DMS153 treated with DMSO at 0.1 percent for 48 hours (cell line): ENCODE data around the gene PLSCR4.
A peak's percentile ranks its signal among the peaks of the same experiment; 100 is the strongest.

ENCODE experiments used
- DNase-seq: peaks from one replicate; lab custom pipeline; 2025; ENCODE audit not compliant: unreplicated experiment; lab: John Stamatoyannopoulos, UW

Gene PLSCR4

GRCh38 chr3:146163584-146163983 lies 87.3 kb downstream of the PLSCR4 start:
- DNase-seq: no peak

GRCh38 chr3:146162561-146162960 lies 88.3 kb downstream of the PLSCR4 start:
- DNase-seq: no peak

- DNase-seq: peak; percentile 30
Observed at GRCh38 chr3:146161663-146162002, 89.3 kb downstream of the PLSCR4 start.

- peak; percentile 48 for DNase-seq
Observed at GRCh38 chr3:146160964-146161662, 89.8 kb downstream of the PLSCR4 start, which contains the start of gene PLOD2. TSS of gene PLOD2 (minus strand) at chr3:146161184. CDS start at chr3:146160989, 195 bp downstream.

- peak; percentile 90 for DNase-seq
Observed at GRCh38 chr3:146160321-146160963, 90.5 kb downstream of the PLSCR4 start.

GRCh38 chr3:146159616-146160320 lies 91.1 kb downstream of the PLSCR4 start:
- no peak for DNase-seq

GRCh38 chr3:146159037-146159436 lies 91.9 kb downstream of the PLSCR4 start:
- DNase-seq: no peak

- no peak for DNase-seq
Observed at GRCh38 chr3:146157325-146158060, 93.4 kb downstream of the PLSCR4 start.

- no peak for DNase-seq
Observed at GRCh38 chr3:146156666-146157314, 94.1 kb downstream of the PLSCR4 start.

- no peak for DNase-seq
Observed at GRCh38 chr3:146156095-146156494, 94.8 kb downstream of the PLSCR4 start.

- DNase-seq: no peak
Observed at GRCh38 chr3:146154995-146155394, 95.9 kb downstream of the PLSCR4 start.

- DNase-seq: no peak
Observed at GRCh38 chr3:146154316-146154715, 96.6 kb downstream of the PLSCR4 start.

GRCh38 chr3:146153429-146153828 lies 97.5 kb downstream of the PLSCR4 start:
- DNase-seq: no peak

- no peak for DNase-seq
Observed at GRCh38 chr3:146152834-146153233, 98.1 kb downstream of the PLSCR4 start.

GRCh38 chr3:146148468-146148931 lies 102.4 kb downstream of the PLSCR4 start:
- DNase-seq: no peak

- DNase-seq: no peak
Observed at GRCh38 chr3:146145642-146146041, 105.3 kb downstream of the PLSCR4 start.

GRCh38 chr3:146142757-146143156 lies 108.1 kb downstream of the PLSCR4 start:
- DNase-seq: no peak
